NCI-H748 treated with DMSO at 0.1 percent for 48 hours (cell line): ENCODE results near the gene USP35.
A peak's percentile ranks its signal among the peaks of the same experiment; 100 is the strongest.
"Not testable (repeated sequence)": the region's sequence is repeated elsewhere in the genome, so short reads cannot be mapped to it uniquely, and the experiment has no call there.

Source experiments
- DNase-seq: peaks from one replicate; lab custom pipeline; 2025; lab: John Stamatoyannopoulos, UW

Gene USP35

GRCh38 chr11:78217650-78218541 lies 29.2 kb downstream of the USP35 start:
- no peak for DNase-seq

GRCh38 chr11:78218707-78219492 lies 30.2 kb downstream of the USP35 start:
- DNase-seq, result no peak

- DNase-seq, result no peak
Measured at GRCh38 chr11:78219493-78220217, 30.9 kb downstream of the USP35 start.

- no peak for DNase-seq
Measured at GRCh38 chr11:78220218-78221157, 31.8 kb downstream of the USP35 start.

- DNase-seq, result no peak
Measured at GRCh38 chr11:78221396-78222315, 32.9 kb downstream of the USP35 start.

- not testable (repeated sequence) for DNase-seq
Measured at GRCh38 chr11:78222726-78223125, 34.0 kb downstream of the USP35 start.

GRCh38 chr11:78223320-78223954 lies 34.7 kb downstream of the USP35 start:
- DNase-seq, result no peak

- no peak for DNase-seq
Measured at GRCh38 chr11:78224506-78224905, 35.8 kb downstream of the USP35 start.

- DNase-seq, result no peak
Measured at GRCh38 chr11:78224906-78225420, 36.2 kb downstream of the USP35 start.

GRCh38 chr11:78226684-78227680 lies 38.3 kb downstream of the USP35 start:
- no peak for DNase-seq

- DNase-seq, result no peak
Measured at GRCh38 chr11:78227921-78228320, 39.2 kb downstream of the USP35 start.

- peak; percentile 43 for DNase-seq
Measured at GRCh38 chr11:78228467-78228866, 39.7 kb downstream of the USP35 start.

GRCh38 chr11:78229106-78229505 lies 40.4 kb downstream of the USP35 start:
- DNase-seq, result no peak

GRCh38 chr11:78230161-78230877 lies 41.6 kb downstream of the USP35 start:
- DNase-seq, result no peak

- DNase-seq, result no peak
Measured at GRCh38 chr11:78231962-78232501, 43.3 kb downstream of the USP35 start.

- not testable (repeated sequence) for DNase-seq
Measured at GRCh38 chr11:78233046-78233445, 44.3 kb downstream of the USP35 start.

GRCh38 chr11:78234006-78234405 lies 45.3 kb downstream of the USP35 start:
- no peak for DNase-seq
